Activated gamma-delta T cell treated with Interleukin-2 at 50 U/mL for 16 hours (primary cell): ENCODE results near the gene RECK.
"Not testable (repeated sequence)": the region's sequence is repeated elsewhere in the genome, so short reads cannot be mapped to it uniquely, and the experiment has no call there.

Experiments used
- DNase-seq: peaks from one replicate; pipeline ENCODE4 v3.0.0-alpha.2; 2020

RECK gene

DNA sequence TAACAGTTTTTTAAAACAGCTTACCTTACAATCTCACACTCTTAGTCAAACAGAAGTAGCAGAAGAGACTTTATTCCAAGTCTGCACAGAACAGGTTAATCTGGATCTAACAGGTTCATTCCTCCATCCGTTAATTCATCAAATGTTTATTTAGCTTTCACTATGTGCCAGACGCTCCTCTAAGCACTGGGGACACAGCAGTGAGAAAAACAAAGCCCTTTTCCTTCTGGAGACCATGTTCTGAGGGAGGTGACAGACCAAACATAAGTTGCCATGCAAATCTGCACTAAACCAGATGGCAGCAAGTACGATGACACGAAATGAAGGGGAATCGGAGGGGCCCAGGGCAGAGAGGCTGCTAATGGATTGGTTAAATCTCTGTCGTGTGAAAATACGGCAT lies 82.8 kb downstream of the RECK start:
- DNase-seq = no peak

DNA sequence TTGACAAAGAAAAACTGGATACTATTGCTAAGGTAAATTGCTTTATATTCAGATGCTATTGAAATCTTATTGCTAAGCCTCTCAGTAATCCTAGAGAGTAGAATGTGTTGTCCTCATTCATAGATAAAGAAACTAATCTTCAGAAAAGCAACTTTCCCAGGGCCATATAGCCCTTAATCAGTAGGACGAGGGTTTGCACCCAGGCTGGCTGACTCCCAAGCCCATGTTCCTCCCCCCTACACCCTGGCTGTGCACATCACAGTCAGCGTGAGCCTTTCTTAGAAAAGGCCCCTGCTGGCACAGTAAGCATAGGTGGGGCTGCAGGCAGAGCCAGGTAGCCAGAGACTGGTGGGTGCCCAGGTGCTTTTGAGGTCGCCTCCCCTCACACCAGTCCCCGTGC lies 84.0 kb downstream of the RECK start:
- no peak for DNase-seq

DNA sequence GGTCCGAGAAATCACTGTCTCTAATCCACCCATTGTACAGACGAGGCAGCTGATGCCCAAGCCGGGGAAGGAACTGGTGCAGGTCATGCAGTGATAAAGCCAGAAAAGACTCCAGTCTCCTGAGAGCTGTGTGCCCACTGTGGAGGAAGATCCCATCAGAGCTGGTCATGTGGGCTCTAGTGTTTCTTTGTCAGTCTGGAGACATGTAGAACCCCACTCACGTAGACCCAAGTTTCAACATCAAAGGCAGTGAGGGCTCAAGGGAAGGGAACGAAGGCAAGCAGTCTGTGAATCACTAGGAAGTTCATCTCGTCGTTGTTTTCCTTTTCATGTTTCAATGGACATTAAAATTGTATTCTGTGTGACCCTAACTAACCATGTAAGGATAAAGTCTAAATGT lies 85.3 kb downstream of the RECK start:
- DNase-seq = no peak

DNA sequence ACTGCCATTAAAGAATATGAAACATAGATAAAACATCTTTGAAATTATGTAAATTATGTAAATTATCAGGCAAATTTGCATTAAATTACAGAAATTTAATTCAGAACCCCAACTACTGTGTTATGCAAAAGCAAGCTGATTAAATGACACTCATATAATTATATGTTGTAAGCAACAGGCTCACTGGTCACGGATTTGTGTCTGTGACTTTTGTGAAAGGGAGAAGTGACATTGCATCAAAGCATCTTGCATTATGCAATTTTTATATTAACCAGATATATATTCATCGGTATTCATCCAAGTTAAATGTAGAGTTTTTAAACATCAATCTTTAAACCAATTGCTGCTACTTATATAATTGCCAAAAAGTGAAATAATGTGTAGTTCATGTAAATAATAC lies 86.8 kb downstream of the RECK start:
- no peak for DNase-seq

DNA sequence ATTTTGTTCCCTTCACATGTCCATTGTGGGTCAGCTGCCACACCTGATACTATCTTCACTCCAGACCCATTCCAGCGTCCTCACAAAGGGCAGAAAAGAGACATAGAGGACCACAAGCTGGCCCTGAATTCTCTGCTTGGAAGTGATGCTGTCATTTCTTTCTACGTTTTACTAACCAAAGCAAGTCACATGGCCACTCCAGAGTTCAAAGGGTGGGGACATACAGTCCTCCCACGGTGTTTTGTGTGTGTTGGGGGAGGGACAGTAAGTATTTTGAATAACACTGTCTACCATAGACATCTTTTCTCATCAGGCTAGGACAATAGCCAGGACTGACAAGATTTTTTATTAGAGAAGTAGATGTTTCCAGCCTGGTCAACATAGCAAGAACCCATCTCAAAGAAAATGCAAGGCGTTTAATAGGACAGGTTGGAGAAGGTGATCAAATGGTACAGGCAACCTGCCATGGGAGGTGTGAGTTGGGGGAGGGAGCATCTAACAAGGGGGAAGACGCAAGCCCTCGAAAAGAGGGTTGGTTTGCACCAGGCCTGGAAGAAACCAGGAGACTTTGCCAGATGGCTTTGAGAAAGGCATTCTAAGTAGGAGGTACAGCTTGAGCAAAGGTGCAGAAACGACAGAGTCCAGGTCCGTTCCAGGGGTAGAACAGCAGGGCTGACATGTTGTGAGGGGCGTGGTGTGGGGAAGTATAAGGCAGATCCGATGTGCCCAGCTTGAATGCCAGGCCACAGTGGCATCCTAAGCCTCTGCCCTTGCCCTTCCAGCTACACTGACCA lies 88.5 kb downstream of the RECK start:
- no peak for DNase-seq

DNA sequence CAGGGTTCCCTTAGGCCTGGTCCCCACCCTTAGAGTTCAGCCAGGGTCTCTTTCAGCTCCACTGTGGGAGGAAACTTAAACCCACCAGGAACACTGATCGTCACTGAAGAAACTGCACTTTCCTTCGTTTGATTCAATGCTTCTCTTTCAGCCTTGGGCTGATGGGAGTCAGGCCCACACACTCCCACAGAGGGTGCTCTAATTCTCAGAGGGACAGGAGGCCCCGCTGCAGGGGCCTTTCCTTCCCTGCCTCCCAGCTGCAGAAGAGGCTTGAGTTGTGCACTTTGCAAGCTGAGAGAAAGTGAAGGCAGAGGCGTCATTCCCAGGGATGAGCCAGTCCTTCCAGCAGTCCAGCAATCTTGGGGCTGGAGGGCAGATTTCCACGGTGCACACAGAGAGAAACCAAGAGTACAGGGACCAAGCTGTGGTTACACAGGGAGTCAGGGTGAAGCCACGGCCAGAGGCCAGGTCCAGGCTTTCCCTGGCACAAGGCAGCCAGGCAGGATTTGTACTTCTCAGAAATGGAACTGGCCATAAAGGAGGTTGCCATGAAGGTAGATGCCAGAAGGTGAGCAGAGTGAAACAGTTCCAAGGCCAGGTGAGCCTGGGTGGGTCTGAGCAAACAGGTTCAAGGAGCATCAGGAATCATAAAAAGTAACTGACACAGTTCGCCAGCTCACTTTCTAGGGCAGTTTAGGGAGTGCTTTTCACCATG lies 89.5 kb downstream of the RECK start:
- DNase-seq = no peak

DNA sequence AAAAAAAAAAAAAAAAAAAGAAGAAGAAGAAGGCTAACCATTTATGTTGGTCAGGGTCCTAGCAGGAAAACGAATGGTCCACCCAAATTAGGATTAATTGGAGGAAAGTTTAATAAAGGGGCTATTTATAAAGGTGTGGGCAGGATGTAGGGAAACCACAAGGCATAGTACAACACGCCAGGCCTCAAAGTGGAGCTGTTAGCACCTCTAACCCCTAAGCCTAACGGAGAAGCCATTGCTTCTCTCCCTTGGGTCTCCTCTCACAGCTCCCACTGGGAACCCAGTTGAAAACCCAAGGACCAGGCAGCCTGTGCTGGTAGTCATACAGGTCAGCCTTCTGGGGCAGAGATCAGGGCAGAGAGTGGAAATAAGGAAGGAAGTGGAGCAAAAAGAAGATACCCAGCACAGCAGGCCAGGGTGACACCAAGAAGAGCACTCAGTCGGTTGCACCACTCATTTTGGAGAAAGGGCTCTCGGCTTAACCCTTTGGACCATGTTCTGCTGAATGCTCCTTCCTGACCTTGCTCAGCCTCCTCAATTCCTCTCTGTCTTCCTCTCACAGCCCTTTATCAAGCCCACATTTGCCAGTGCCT lies 91.0 kb downstream of the RECK start:
- no peak for DNase-seq

DNA sequence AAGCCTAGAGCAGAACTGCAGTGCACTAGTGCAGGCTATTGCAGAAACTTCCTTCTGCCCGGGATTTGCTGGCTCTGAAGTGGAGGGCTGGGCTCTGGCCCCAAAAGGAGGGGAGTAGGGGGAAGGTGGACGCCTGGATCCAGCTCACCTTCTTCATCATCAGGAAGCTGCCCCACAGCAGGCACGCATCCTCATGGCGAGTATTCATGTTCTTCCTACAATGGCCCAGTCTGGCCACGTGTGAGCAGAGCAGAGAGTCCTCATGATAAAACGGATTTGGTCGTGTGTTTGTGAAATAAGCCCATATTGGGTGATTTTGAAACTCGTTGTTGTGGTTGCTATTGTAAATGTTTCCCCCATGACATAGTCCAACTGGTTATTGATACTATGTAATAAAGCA lies 91.6 kb downstream of the RECK start:
- no peak for DNase-seq

DNA sequence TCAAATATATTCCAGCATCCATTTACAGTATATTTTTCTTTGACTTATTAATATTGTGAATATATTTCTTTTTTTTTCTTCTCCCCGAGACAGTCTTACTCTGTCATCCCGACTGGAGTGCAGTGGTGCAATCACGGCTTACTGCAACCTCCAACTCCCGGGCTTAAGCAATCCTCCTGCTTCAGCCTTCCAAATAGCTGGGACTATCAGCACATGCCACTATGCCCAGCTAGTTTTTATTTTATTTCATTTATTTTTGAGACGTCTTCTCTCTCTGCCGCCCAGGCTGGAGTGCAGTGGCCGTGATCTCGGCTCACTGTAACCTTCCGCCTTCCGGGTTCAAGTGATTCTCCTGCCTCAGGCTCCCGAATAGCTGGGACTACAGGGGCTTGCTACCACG lies 92.4 kb downstream of the RECK start:
- no peak for DNase-seq

DNA sequence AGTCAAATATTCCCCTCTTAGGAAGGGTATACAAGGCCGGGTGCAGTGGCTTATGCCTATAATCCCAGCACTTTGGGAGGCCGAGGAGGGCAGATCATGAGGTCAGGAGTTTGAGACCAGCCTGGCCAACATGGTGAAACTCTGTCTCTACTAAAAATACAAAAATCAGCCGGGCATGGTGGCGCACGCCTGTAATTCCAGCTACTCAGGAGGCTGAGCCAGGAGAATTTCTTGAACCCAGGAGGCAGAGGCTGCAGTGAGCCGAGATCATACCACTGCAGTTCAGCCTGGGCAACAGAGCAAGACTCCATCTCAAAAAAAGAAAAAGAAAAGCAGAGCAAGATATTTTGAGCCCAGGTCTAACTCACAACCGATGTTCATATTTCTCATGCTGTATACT lies 95.0 kb downstream of the RECK start:
- DNase-seq = not testable (repeated sequence)

DNA sequence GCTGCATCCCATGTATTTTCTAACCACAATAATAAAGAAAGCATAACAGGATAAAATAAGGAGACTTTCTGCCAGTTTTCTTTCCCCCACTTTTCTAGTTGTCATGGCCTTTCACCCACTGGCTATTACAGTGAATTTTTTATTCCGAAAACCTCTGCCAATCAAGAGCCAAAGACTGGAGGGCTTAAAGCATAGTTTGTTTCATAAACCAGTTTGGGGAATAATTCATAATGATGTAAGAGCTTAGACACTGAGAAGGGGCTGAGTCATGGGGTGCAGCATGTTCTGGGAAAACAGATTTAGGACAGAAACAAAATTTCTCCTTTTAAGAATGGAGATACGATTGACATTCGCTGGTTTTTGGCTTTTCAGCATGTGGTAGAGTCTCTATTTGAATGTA lies 95.4 kb downstream of the RECK start:
- no peak for DNase-seq

DNA sequence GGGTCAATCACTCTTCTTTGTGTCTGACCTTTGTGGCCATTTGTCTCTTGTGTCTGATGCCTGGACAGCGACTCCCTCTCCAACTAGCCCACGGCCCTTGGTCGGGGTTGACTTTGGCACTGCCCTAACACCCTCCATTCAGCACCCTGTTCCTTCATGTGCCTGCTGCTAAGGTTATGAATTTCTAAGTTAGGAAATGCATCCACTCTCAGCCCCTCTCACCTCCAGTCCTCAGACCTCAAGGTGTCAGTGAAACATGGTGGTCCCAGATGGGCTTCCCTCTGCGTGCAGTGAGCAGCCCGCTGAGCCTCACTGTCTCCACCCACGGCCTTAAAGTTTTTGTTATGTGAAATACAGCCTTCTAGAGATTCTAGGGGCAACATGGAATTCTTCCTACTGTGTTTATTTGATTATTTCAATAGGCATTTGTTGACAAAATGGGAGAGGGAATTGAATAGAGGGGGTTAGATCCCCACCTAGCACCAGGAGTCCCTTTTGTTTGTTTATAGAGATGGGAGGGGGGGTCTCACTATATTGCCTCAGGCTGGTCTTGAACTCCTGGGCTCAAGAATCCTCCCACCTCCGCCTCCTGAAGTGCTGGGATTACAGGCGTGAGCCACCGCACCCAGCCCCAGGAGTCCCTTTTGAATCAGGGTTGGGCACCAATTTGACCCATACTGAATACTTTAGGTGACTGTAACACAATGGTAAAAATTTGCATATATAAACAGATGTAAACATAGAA lies 98.2 kb downstream of the RECK start:
- DNase-seq = no peak

DNA sequence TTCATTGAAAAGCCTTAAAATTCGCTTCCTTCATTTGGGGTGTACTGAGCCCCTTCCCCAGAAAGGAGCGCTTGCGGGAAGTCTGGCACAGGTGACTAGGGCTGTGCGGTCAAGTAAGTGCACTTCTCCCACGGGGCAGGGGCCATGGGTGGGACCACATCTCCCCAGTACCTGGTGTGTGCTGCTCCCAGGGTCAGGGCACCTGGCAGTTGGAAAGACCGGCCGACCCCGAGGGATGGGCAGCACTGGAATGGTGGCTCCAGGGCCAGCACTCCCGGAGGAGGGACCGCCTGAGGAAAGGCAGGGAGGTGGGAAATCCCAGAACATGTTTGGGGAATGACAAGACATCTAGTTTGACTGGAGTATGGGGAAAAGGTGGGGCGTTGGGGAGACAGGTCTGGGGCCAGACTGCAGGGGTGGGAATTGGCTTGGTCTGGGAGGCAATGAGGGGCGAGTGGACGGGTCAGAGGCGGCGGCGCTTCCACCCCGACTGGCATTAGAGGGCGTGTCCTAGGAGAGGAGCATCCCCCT lies 99.1 kb downstream of the RECK start:
- DNase-seq = no peak

DNA sequence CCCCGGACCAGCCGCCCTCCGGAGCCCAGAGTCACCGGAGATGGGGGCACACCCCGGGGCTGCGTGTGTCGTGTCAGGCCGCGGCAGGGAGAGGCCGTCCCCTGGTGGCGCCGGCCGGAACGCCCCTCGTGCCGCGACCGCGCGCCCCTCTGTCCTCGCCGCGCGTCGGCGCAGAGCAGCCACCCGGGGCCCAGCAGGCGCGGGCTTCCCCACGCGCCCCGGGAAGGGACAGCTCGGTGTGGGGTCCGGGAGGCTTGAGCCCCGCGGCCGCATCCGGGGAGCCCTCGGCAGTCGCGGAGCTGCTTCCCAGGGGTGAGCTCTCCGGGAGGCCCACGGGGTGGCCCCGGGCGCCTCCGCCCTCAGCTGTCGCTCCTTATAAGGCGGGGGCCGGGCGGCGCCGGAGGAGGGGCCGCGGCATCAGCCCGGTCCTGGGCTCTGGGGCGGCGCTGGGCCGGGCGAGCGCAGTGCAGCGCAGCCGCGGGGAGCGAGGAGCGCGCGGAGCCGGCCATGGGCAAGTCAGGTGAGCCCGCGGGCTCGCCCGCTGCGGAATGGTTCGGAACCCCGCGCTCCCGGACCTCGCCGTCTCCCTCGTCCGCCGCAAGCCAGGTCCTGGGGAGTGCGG lies 99.7 kb downstream of the RECK start, which contains the start of gene GLIPR2:
TSS of gene GLIPR2 (plus strand) at position 462 of the 622 bp plus-strand sequence. CDS start at position 508, 46 bp downstream.
- peak; percentile 74 for DNase-seq

DNA sequence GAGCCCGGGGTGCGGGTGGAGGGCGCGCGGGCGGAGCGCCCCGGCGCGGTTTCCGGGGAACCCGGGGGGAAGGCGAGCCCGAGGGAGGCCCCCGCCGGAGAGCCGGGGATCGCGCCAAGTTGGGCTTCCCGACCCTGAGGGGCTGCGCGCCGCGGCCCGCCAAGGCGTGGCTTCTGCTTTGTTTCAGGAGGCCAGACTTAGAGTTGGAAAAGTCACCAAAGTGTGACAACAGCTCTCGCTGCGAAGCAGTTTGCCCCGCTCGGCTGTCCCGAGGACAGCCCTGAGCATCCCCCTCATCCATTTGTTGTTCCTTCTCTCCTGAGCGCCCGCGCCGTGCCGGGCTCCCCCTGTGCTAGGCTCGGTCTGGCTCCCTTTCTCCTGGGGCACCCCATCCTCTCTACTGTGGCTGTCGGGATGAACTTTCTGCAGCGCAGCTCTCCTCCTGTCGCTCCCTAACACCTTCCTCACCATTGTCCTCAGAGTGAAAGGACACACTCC lies 100.2 kb downstream of the RECK start:
- DNase-seq = no peak

DNA sequence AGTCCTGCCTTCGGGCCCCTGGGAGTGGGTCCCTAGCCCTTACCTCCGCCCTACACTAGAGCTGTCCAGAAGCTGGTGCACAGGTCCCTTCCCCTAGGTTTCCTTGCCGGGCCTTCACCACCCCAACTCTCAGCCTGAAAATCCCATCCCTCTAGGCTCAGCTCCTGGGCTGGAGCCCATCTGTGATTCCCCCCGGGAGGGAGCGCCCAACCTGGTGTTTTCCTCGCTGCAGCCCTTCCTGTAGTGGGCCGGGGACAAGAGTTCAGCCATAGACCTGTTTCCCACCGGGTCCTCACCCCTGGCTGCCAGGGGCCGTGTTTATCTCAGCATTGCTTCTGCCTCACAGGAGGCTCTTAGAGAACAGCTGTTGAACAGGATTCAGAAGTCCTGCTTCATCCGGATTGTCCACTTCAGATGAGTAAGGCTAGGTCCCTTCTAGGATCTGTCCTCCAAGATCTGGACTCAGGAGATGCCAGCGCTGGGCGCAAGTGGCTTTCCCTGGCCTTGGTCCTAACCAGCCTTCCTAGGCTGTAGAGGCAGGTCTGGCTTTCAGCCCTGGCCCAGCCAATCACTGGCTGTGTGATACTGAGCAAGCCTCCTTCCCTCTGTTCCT lies 100.8 kb downstream of the RECK start:
- DNase-seq = no peak

DNA sequence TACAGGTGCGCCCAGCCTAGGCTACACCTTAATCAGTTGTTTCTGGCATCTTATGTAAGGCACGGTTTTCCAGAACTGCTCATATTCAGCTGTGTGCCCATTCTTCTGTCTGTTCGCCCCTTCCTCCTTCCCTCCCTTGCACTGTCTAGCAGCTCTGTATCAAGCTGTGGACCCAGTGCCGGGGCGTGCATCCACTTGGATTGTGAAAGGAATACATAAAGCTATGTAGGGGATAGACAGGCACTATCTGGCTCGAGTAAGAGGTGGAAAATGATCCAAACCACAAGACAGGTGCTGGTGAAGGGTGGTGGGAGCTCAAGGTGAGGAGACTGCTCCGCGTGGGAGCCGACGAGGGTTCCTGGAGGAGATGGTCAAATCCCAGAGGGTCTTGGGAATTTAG lies 101.8 kb downstream of the RECK start:
- no peak for DNase-seq

DNA sequence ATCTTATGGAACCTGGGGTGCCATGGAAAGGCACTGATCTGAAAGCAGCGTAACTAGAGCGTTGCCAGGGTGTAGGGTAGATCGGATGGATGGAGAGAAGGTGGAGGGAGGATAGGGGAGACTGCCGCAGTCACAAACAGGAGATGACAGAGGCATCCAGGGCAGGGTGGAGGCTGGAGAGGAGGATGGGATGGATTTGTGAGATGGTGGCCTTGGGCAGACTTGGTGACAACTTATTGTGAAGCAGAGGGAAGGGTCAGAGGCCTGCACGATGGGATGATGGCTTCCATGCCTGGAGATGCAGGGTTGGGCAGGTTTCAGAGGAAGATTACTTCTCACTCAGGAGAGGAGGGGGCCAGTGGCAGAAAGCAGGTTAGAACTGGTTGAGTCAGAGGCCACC lies 102.2 kb downstream of the RECK start:
- no peak for DNase-seq

DNA sequence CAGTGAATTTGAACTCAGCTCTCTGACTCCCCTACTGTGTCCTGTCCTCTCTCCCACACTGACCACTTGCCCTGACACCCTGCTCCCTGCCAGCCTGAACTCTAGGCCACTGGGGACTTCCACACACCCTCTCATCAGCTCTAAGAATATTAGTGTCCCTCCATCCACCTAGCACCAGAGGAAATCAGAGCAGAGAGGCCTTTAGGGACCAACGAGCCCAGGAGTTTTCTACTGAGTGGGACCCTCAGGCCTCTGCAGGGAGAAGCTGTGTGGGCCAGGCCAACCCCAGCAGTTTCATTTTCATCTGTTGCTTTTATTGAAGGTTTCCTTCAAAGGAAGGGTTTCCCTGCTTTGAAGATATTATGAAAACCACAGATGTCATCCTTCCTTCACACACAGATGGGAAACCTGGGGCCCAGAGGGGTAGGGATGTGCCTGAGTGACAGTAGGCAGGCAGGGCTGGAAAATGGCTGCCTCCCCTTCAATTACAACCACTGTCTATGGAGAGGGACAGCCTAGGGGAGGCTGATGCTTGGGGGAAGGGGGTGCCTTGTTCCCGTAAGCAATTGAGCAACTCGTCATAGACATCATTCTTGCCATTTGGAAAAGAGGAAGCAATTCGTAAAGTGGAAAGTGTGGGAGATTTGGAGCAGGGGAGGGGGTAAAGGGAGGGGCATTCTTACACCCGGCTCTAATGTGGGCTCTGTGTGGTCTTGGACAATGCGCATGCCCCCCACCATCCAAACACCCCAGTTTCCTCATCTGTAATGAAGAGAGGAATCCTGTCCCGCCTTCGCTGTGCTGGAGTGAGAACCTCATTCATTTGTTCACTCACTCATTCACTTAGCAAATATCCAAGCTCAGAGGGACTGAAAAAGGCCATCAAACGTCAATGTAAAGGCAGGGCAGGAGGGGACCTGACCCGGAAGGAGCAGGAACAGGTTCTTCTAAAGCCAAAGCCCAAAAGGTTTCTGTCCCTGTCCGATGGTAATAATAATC lies 103.7 kb downstream of the RECK start:
- DNase-seq = no peak

DNA sequence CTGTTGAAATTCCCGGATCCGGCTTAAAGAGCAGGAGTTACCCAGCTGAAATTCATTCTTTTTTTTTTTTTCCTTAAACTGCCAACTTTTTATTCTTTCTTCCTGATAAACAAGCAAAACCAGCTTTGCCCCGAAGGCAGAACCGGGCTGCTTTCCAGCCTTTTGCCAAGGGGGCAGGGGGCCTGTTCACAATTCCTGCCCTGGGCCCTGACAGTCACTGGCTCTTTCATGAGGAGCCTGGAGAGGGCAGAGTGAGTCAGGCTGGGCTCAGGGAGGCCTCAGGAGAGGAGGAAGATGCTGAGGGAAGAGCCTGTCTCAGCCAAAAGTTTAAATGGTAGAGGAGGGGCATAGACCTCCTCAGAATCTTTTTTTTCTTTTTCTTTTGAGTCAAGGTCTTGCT lies 104.6 kb downstream of the RECK start:
- no peak for DNase-seq

DNA sequence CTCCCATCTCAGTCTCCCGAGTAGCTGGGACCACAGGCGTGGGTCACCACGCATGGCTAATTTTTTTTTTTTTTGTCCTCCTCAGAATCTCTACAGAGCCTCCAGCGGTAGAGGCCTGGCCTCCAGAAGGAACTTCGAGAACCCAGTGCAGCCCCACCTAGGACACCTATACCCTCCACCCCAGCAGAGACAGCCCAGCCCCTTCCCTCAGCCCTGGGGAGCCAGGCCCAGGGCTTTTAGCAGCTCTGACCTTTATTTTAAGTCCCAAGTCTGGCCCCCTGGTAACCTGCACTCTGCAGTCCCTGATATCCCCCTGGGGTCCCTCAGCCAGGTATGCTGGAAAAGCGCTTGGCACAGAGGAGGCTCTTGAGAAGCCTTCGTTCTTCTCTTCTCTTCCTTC lies 105.0 kb downstream of the RECK start:
- DNase-seq = no peak
